Measurements from ENCODE around the gene CSRP2. TPM values are rescaled to one million over a fixed set of nuclear protein-coding genes. Genes with fewer than 3 reads are reported as not detected.

CSRP2 gene
- total and polyA plus RNA-seq, 8 donors, result 3.1 to 20.0 (median 7.6) TPM

GRCh38 chr12:76908303-76909017, 29.6 kb upstream of the CSRP2 start:
- FAIRE-seq (no peak), DNase-seq (no peak), ATAC-seq (no peak)
- no peaks in the 10 kb centered on the region for H3K27me3 ChIP-seq
- H3K9me3 ChIP-seq, result no peaks in the 10 kb centered on the region
- intact Hi-C loops (cut with DNase I), result no loop called here
- no peak overlapping the region for H3K4me3 ChIP-seq
- H3K36me3 ChIP-seq, result no peaks in the 10 kb centered on the region
- 60 to 83% methylated on average over 5 to 6 of the region's 6 CpGs for WGBS, 2 donors
- no peak for TF ChIP-seq CTCF (IDR thresholded peaks at IDR 0.05)
- no peak overlapping the region for H3K27ac ChIP-seq
- no peaks in the 10 kb centered on the region for H3K4me1 ChIP-seq

- Histone ChIP-seq H3K36me3 (no peaks in the 10 kb centered on the region), H3K27ac (no peak overlapping the region), H3K4me1 (no peaks in the 10 kb centered on the region), H3K9me3 (no peaks in the 10 kb centered on the region), H3K27me3 (no peaks in the 10 kb centered on the region), H3K4me3 (no peak overlapping the region)
- no peak for ATAC-seq
- intact Hi-C loops (cut with DNase I), result no loop called here
- WGBS, 2 donors, result 72 to 76% methylated on average over 4 of the region's 4 CpGs
- FAIRE-seq, result no peak
- no peak for TF ChIP-seq CTCF (IDR thresholded peaks at IDR 0.05)
- DNase-seq, result no peak
Measured at GRCh38 chr12:76901628-76902380, 23.0 kb upstream of the CSRP2 start.

- no peaks in the 10 kb centered on the region for H3K27me3 ChIP-seq
- ATAC-seq, result no peak
- H3K4me1 ChIP-seq, result no peaks in the 10 kb centered on the region
- no peak overlapping the region for H3K27ac ChIP-seq
- FAIRE-seq, result no peak
- WGBS, 2 donors, result 91 to 94% methylated on average over 2 of the region's 2 CpGs
- H3K4me3 ChIP-seq, result no peak overlapping the region
- no peaks in the 10 kb centered on the region for H3K36me3 ChIP-seq
- no peak for DNase-seq
- intact Hi-C loops (cut with DNase I), result no loop called here
- no peak for TF ChIP-seq CTCF (IDR thresholded peaks at IDR 0.05)
- no peaks in the 10 kb centered on the region for H3K9me3 ChIP-seq
Measured at GRCh38 chr12:76899522-76899921, 20.7 kb upstream of the CSRP2 start.

- H3K4me3 ChIP-seq, result no peak overlapping the region
- no peaks in the 10 kb centered on the region for H3K36me3 ChIP-seq
- intact Hi-C loops (cut with DNase I), result no loop called here
- H3K27me3 ChIP-seq, result no peaks in the 10 kb centered on the region
- TF ChIP-seq CTCF (IDR thresholded peaks at IDR 0.05), result no peak
- ATAC-seq, result peak in 2 of 4 donors; percentile 22 to 58
- WGBS, 2 donors, result 66 to 81% methylated on average over 1 of the region's 1 CpG
- FAIRE-seq, result no peak
- no peaks in the 10 kb centered on the region for H3K4me1 ChIP-seq
- no peak overlapping the region for H3K27ac ChIP-seq
- no peaks in the 10 kb centered on the region for H3K9me3 ChIP-seq
- no peak for DNase-seq
Measured at GRCh38 chr12:76898442-76898841, 19.6 kb upstream of the CSRP2 start.

- no peak overlapping the region for H3K27ac ChIP-seq
- FAIRE-seq (no peak), DNase-seq (no peak), ATAC-seq (no peak)
- intact Hi-C loops (cut with DNase I), result no loop called here
- H3K36me3 ChIP-seq, result no peaks in the 10 kb centered on the region
- 85 to 94% methylated on average over 1 of the region's 1 CpG for WGBS, 2 donors
- no peaks in the 10 kb centered on the region for H3K4me1 ChIP-seq
- no peaks in the 10 kb centered on the region for H3K27me3 ChIP-seq
- no peaks in the 10 kb centered on the region for H3K9me3 ChIP-seq
- no peak overlapping the region for H3K4me3 ChIP-seq
- no peak for TF ChIP-seq CTCF (IDR thresholded peaks at IDR 0.05)
Measured at GRCh38 chr12:76896274-76896673, 17.5 kb upstream of the CSRP2 start.

Measured in pancreas (tissue), 10 donors.